ENCODE measurements around the gene ARHGAP30.

The ARHGAP30 gene

DNA sequence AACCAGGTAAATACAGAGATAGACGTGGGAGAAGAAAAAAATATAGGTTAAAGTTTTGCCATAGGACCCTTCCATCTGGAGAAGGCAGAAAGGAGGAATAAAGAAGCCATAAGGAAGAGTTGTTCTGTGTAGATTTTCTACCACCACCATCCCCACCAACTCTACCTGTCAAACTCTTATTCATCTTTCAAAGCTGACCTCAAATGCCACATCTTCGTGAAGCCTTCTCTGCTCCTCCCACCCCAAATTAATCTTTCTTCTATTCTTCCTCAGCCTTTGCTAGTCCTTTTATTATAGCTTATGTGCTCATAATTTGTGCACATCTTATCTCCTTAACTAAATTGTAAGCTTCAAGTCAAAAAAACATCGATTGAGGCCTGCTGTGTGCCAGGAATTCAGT is 20.9 kb upstream of the ARHGAP30 start:
- no peaks in the 10 kb centered on the region for H3K36me3 ChIP-seq (ENCODE audit: control insufficient read depth, insufficient read depth, low read length)
- no peak overlapping the region for H3K4me3 ChIP-seq (ENCODE audit: insufficient read depth, low read depth, low read length)
- 75 to 93% methylated on average over 3 of the region's 3 CpGs for WGBS, 2 experiments
- no peaks in the 10 kb centered on the region for H3K4me1 ChIP-seq (ENCODE audit: control insufficient read depth, insufficient read depth, low read length)
- no peaks in the 10 kb centered on the region for H3K27me3 ChIP-seq (ENCODE audit: control insufficient read depth, insufficient read depth, low read length, poor library complexity, severe bottlenecking)
- no peak overlapping the region for H3K27ac ChIP-seq (ENCODE audit: insufficient read depth, low read depth, low read length, poor library complexity, severe bottlenecking)
- H3K9me3 ChIP-seq (ENCODE audit: control insufficient read depth, low read length), result no peaks in the 10 kb centered on the region

GRCh38 chr1:161089938-161090337 is 20.2 kb upstream of the ARHGAP30 start:
- Histone ChIP-seq H3K36me3 (ENCODE audit: control insufficient read depth, insufficient read depth, low read length) (no peaks in the 10 kb centered on the region), H3K4me3 (ENCODE audit: insufficient read depth, low read depth, low read length) (no peak overlapping the region), H3K27ac (ENCODE audit: insufficient read depth, low read depth, low read length, poor library complexity, severe bottlenecking) (no peak overlapping the region), H3K9me3 (ENCODE audit: control insufficient read depth, low read length) (no peaks in the 10 kb centered on the region), H3K27me3 (ENCODE audit: control insufficient read depth, insufficient read depth, low read length, poor library complexity, severe bottlenecking) (no peaks in the 10 kb centered on the region), H3K4me1 (ENCODE audit: control insufficient read depth, insufficient read depth, low read length) (peaks cover 5% of the 10 kb centered on the region)
- WGBS, 2 experiments, result 94 to 96% methylated on average over 5 of the region's 5 CpGs

DNA sequence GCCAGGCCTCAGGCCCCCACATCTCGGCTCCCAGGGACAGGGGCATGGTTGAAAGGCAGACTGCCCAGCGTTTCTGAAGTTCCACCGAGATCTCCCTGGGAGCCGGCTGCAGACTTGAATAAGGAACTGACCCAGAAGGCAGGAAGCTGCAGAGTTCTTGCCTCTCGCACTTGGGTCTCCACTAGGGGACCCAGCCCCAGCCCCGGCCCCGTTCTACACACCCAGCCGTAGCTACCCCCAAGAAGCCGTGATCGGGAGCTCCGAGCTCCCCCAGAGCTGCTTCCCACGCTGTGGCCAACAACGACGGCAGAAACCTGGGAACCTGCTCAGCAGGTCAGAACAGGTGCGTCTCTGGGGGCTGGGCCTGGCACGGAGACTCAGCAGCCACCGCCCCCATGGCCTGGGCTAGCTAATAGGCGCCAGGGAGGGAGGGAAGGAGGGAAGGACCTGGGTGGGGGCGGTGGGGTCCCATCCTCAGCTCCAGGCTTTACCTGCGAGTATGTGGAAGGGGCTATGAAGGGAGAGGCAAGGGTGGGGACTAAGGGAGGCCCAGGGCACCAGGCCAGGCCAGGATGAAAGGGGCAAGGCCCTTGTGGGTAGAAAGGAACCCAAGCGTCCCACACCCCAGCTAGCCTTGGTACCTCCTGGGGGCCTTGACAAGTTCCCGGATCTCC is 19.7 kb upstream of the ARHGAP30 start, which contains the start of gene NECTIN4:
Gene NECTIN4, minus strand, starts transcription at position 308 of the 674 bp plus-strand sequence. Its CDS starts 262 bp downstream, at position 46.
- Histone ChIP-seq H3K36me3 (ENCODE audit: control insufficient read depth, insufficient read depth, low read length) (no peaks in the 10 kb centered on the region), H3K27ac (ENCODE audit: insufficient read depth, low read depth, low read length, poor library complexity, severe bottlenecking) (no peak within 1 kb of the TSS), H3K4me3 (ENCODE audit: insufficient read depth, low read depth, low read length) (no peak within 1 kb of the TSS), H3K4me1 (ENCODE audit: control insufficient read depth, insufficient read depth, low read length) (peaks cover 5% of the 10 kb centered on the region), H3K9me3 (ENCODE audit: control insufficient read depth, low read length) (no peaks in the 10 kb centered on the region), H3K27me3 (ENCODE audit: control insufficient read depth, insufficient read depth, low read length, poor library complexity, severe bottlenecking) (no peaks in the 10 kb centered on the region)
- 84 to 85% methylated on average over 22 of the region's 22 CpGs for WGBS, 2 experiments

- 85 to 88% methylated on average over 3 of the region's 3 CpGs for WGBS, 2 experiments
Measured at GRCh38 chr1:161088587-161089110, 19.0 kb upstream of the ARHGAP30 start.

GRCh38 chr1:161086457-161086856 is 16.8 kb upstream of the ARHGAP30 start:
- Histone ChIP-seq H3K9me3 (ENCODE audit: control insufficient read depth, low read length) (no peaks in the 10 kb centered on the region), H3K27ac (ENCODE audit: insufficient read depth, low read depth, low read length, poor library complexity, severe bottlenecking) (no peak overlapping the region), H3K4me1 (ENCODE audit: control insufficient read depth, insufficient read depth, low read length) (peaks cover 12% of the 10 kb centered on the region), H3K4me3 (ENCODE audit: insufficient read depth, low read depth, low read length) (no peak overlapping the region), H3K27me3 (ENCODE audit: control insufficient read depth, insufficient read depth, low read length, poor library complexity, severe bottlenecking) (no peaks in the 10 kb centered on the region), H3K36me3 (ENCODE audit: control insufficient read depth, insufficient read depth, low read length) (no peaks in the 10 kb centered on the region)
- 66 to 69% methylated on average over 4 of the region's 4 CpGs for WGBS, 2 experiments

More at GRCh38 chr1:161088587-161089110, 19.0 kb upstream of the ARHGAP30 start:
- no peaks in the 10 kb centered on the region for H3K9me3 ChIP-seq (ENCODE audit: control insufficient read depth, low read length)
- peaks cover 6% of the 10 kb centered on the region for H3K4me1 ChIP-seq (ENCODE audit: control insufficient read depth, insufficient read depth, low read length)
- no peak overlapping the region for H3K27ac ChIP-seq (ENCODE audit: insufficient read depth, low read depth, low read length, poor library complexity, severe bottlenecking)
- H3K36me3 ChIP-seq (ENCODE audit: control insufficient read depth, insufficient read depth, low read length), result no peaks in the 10 kb centered on the region
- H3K4me3 ChIP-seq (ENCODE audit: insufficient read depth, low read depth, low read length), result no peak overlapping the region
- H3K27me3 ChIP-seq (ENCODE audit: control insufficient read depth, insufficient read depth, low read length, poor library complexity, severe bottlenecking), result no peaks in the 10 kb centered on the region

GRCh38 chr1:161085165-161085564 is 15.5 kb upstream of the ARHGAP30 start:
- H3K9me3 ChIP-seq (ENCODE audit: control insufficient read depth, low read length), result no peaks in the 10 kb centered on the region
- no peaks in the 10 kb centered on the region for H3K27me3 ChIP-seq (ENCODE audit: control insufficient read depth, insufficient read depth, low read length, poor library complexity, severe bottlenecking)
- H3K4me3 ChIP-seq (ENCODE audit: insufficient read depth, low read depth, low read length), result no peak overlapping the region
- H3K4me1 ChIP-seq (ENCODE audit: control insufficient read depth, insufficient read depth, low read length), result peaks cover 12% of the 10 kb centered on the region
- WGBS, 2 experiments, result 51 to 66% methylated on average over 2 of the region's 2 CpGs
- H3K36me3 ChIP-seq (ENCODE audit: control insufficient read depth, insufficient read depth, low read length), result no peaks in the 10 kb centered on the region
- H3K27ac ChIP-seq (ENCODE audit: insufficient read depth, low read depth, low read length, poor library complexity, severe bottlenecking), result no peak overlapping the region

GRCh38 chr1:161084597-161084988 is 14.9 kb upstream of the ARHGAP30 start:
- WGBS, 2 experiments, result 83% methylated on average over 1 of the region's 1 CpG; no CpG with 5 or more reads in 1 of the 2 experiments
- no peak overlapping the region for H3K27ac ChIP-seq (ENCODE audit: insufficient read depth, low read depth, low read length, poor library complexity, severe bottlenecking)
- no peaks in the 10 kb centered on the region for H3K9me3 ChIP-seq (ENCODE audit: control insufficient read depth, low read length)
- no peak overlapping the region for H3K4me3 ChIP-seq (ENCODE audit: insufficient read depth, low read depth, low read length)
- no peaks in the 10 kb centered on the region for H3K27me3 ChIP-seq (ENCODE audit: control insufficient read depth, insufficient read depth, low read length, poor library complexity, severe bottlenecking)
- H3K36me3 ChIP-seq (ENCODE audit: control insufficient read depth, insufficient read depth, low read length), result no peaks in the 10 kb centered on the region
- H3K4me1 ChIP-seq (ENCODE audit: control insufficient read depth, insufficient read depth, low read length), result peaks cover 12% of the 10 kb centered on the region

GRCh38 chr1:161083748-161084596 is 14.3 kb upstream of the ARHGAP30 start:
- no peak overlapping the region for H3K4me3 ChIP-seq (ENCODE audit: insufficient read depth, low read depth, low read length)
- H3K36me3 ChIP-seq (ENCODE audit: control insufficient read depth, insufficient read depth, low read length), result no peaks in the 10 kb centered on the region
- no peaks in the 10 kb centered on the region for H3K9me3 ChIP-seq (ENCODE audit: control insufficient read depth, low read length)
- no peaks in the 10 kb centered on the region for H3K27me3 ChIP-seq (ENCODE audit: control insufficient read depth, insufficient read depth, low read length, poor library complexity, severe bottlenecking)
- no peak overlapping the region for H3K27ac ChIP-seq (ENCODE audit: insufficient read depth, low read depth, low read length, poor library complexity, severe bottlenecking)
- WGBS, 2 experiments, result 91 to 92% methylated on average over 10 of the region's 10 CpGs
- peaks cover 12% of the 10 kb centered on the region for H3K4me1 ChIP-seq (ENCODE audit: control insufficient read depth, insufficient read depth, low read length)

GRCh38 chr1:161082996-161083747 is 13.5 kb upstream of the ARHGAP30 start:
- H3K4me1 ChIP-seq (ENCODE audit: control insufficient read depth, insufficient read depth, low read length), result peaks cover 12% of the 10 kb centered on the region
- H3K4me3 ChIP-seq (ENCODE audit: insufficient read depth, low read depth, low read length), result no peak overlapping the region
- 83% methylated on average over 8 of the region's 8 CpGs for WGBS, 2 experiments
- H3K27ac ChIP-seq (ENCODE audit: insufficient read depth, low read depth, low read length, poor library complexity, severe bottlenecking), result no peak overlapping the region
- no peaks in the 10 kb centered on the region for H3K36me3 ChIP-seq (ENCODE audit: control insufficient read depth, insufficient read depth, low read length)
- no peaks in the 10 kb centered on the region for H3K9me3 ChIP-seq (ENCODE audit: control insufficient read depth, low read length)
- H3K27me3 ChIP-seq (ENCODE audit: control insufficient read depth, insufficient read depth, low read length, poor library complexity, severe bottlenecking), result no peaks in the 10 kb centered on the region

Data from ectodermal cell (in vitro differentiated cells).